ENCODE results near the gene CDHR2.

Gene CDHR2

GRCh38 chr5:176528301-176528700 lies 20.8 kb upstream of the CDHR2 start:
- DNase-seq (ENCODE audit: low read depth in 2 of 2, low spot score in 1 of 2), result no peak

- no peak for DNase-seq (ENCODE audit: low read depth in 2 of 2, low spot score in 1 of 2)
These were observed 20.4 kb upstream of the CDHR2 start for GRCh38 chr5:176528761-176529115.

- no peak for DNase-seq (ENCODE audit: low read depth in 2 of 2, low spot score in 1 of 2)
These were observed 19.9 kb upstream of the CDHR2 start for GRCh38 chr5:176529116-176529740.

GRCh38 chr5:176529741-176530141 lies 19.4 kb upstream of the CDHR2 start:
- DNase-seq (ENCODE audit: low read depth in 2 of 2, low spot score in 1 of 2), result no peak

- no peak for DNase-seq (ENCODE audit: low read depth in 2 of 2, low spot score in 1 of 2)
These were observed 18.7 kb upstream of the CDHR2 start for GRCh38 chr5:176530393-176530982.

- DNase-seq (ENCODE audit: low read depth in 2 of 2, low spot score in 1 of 2), result no peak
These were observed 17.9 kb upstream of the CDHR2 start for GRCh38 chr5:176530983-176531901.

- DNase-seq (ENCODE audit: low read depth in 2 of 2, low spot score in 1 of 2), result no peak
These were observed 17.1 kb upstream of the CDHR2 start for GRCh38 chr5:176531902-176532493.

- DNase-seq (ENCODE audit: low read depth in 2 of 2, low spot score in 1 of 2), result no peak
These were observed 16.3 kb upstream of the CDHR2 start for GRCh38 chr5:176532795-176533194.

- no peak for DNase-seq (ENCODE audit: low read depth in 2 of 2, low spot score in 1 of 2)
These were observed 15.8 kb upstream of the CDHR2 start for GRCh38 chr5:176533390-176533789.

GRCh38 chr5:176533894-176534611 lies 15.1 kb upstream of the CDHR2 start:
- no peak for DNase-seq (ENCODE audit: low read depth in 2 of 2, low spot score in 1 of 2)

- DNase-seq (ENCODE audit: low read depth in 2 of 2, low spot score in 1 of 2), result no peak
These were observed 14.5 kb upstream of the CDHR2 start for GRCh38 chr5:176534640-176535039.

- no peak for DNase-seq (ENCODE audit: low read depth in 2 of 2, low spot score in 1 of 2)
These were observed 14.0 kb upstream of the CDHR2 start for GRCh38 chr5:176535101-176535663.

- DNase-seq (ENCODE audit: low read depth in 2 of 2, low spot score in 1 of 2), result no peak
These were observed 13.4 kb upstream of the CDHR2 start for GRCh38 chr5:176535664-176536131.

- peak; percentile 50 to 76 for DNase-seq (ENCODE audit: low read depth in 2 of 2, low spot score in 1 of 2)
These were observed 12.8 kb upstream of the CDHR2 start for GRCh38 chr5:176536132-176536901.

GRCh38 chr5:176536902-176537553 lies 12.1 kb upstream of the CDHR2 start, which contains the start of gene RNF44:
Gene RNF44 (minus strand): TSS chr5:176537402. CDS start chr5:176532472, 4,930 bp downstream.
- peak; percentile 94 to 98 for DNase-seq (ENCODE audit: low read depth in 2 of 2, low spot score in 1 of 2)

GRCh38 chr5:176537554-176538229 lies 11.4 kb upstream of the CDHR2 start:
- peak; percentile 92 to 94 for DNase-seq (ENCODE audit: low read depth in 2 of 2, low spot score in 1 of 2)

GRCh38 chr5:176538230-176538988 lies 10.7 kb upstream of the CDHR2 start:
- no peak for DNase-seq (ENCODE audit: low read depth in 2 of 2, low spot score in 1 of 2)

- no peak for DNase-seq (ENCODE audit: low read depth in 2 of 2, low spot score in 1 of 2)
These were observed 10.2 kb upstream of the CDHR2 start for GRCh38 chr5:176538989-176539384.
